MCF 10A (cell line): ENCODE measurements around the gene TRIM40. TPM values are rescaled to one million over a fixed set of nuclear protein-coding genes. Genes with fewer than 3 reads are reported as not detected.

Source experiments
- BruUV-seq: library from RNA; stranded (reverse); fragments of 400-500 nt; replicated peaks from 2 replicates; lab custom pipeline; 2021; lab: Mats Ljungman, UMichigan
- CTCF ChIA-PET: fragments of 300-600 bp; sonication (Branson Sonifier 250); formaldehyde crosslinking; extraction: SDS; loops from one replicate; lab custom pipeline; 2021; ENCODE audit warnings: antibody characterized with exemption, inconsistent platforms; lab: Yijun Ruan, JAX
- POLR2A ChIA-PET: fragments of 300-600, 350-650 bp; sonication (Branson Sonifier 250); formaldehyde crosslinking; extraction: SDS; loops from one replicate; lab custom pipeline; 2020; ENCODE audit warnings: antibody characterized with exemption, inconsistent platforms; lab: Yijun Ruan, JAX
- DNase-seq: peaks from one replicate; pipeline ENCODE4 v3.0.0-alpha.2; 2018; ENCODE audit not compliant: unreplicated experiment
- H3K27ac Mint-ChIP-seq: one replicate; pipeline ENCODE4 v1.8.0; 2022; ENCODE audit warnings: mild to moderate bottlenecking, low read depth, mixed read lengths; ENCODE audit not compliant: unreplicated experiment
- H3K27me3 Mint-ChIP-seq: one replicate; pipeline ENCODE4 v1.8.0; 2022; ENCODE audit warnings: mixed read lengths; ENCODE audit not compliant: insufficient read depth, unreplicated experiment
- H3K36me3 Mint-ChIP-seq: one replicate; pipeline ENCODE4 v1.8.0; 2022; ENCODE audit warnings: mild to moderate bottlenecking, moderate library complexity, mixed read lengths; ENCODE audit not compliant: insufficient read depth, unreplicated experiment
- H3K4me1 Mint-ChIP-seq: one replicate; pipeline ENCODE4 v1.8.0; 2022; ENCODE audit warnings: mixed read lengths; ENCODE audit not compliant: insufficient read depth, unreplicated experiment
- H3K4me3 Mint-ChIP-seq: one replicate; pipeline ENCODE4 v1.8.0; 2022; ENCODE audit warnings: mild to moderate bottlenecking, moderate library complexity, mixed read lengths; ENCODE audit not compliant: unreplicated experiment
- H3K9me3 Mint-ChIP-seq: one replicate; pipeline ENCODE4 v1.8.0; 2022; ENCODE audit warnings: mixed read lengths; ENCODE audit not compliant: unreplicated experiment
- CTCF ChIP-seq: fragments of 200-600 bp; IDR thresholded peaks from one replicate; pipeline ENCODE4 v1.8.0; 2022; ENCODE audit warnings: antibody characterized with exemption, mild to moderate bottlenecking; ENCODE audit not compliant: unreplicated experiment
- intact Hi-C: fragments of 100-400 bp; cut with micrococcal nuclease; formaldehyde crosslinking; loops from 2 replicates; pipeline ENCODE4 v1.14.1; 2022
- total RNA-seq: library from RNA; stranded (reverse); gene quantifications from 2 replicates; pipeline ENCODE4 v1.2.3, GENCODE V29; 2022

The TRIM40 gene
- total RNA-seq, 1 experiment from 2014 or later, result not detected

GRCh38 chr6:30129265-30130178, 6.4 kb upstream of the TRIM40 start:
- DNase-seq, result peak; percentile 36
- Mint-ChIP-seq H3K27ac (no peak overlapping the region), H3K4me3 (no peak overlapping the region), H3K4me1 (peaks cover 20% of the 10 kb centered on the region), H3K9me3 (no peaks in the 10 kb centered on the region), H3K36me3 (no peaks in the 10 kb centered on the region), H3K27me3 (peaks cover 26% of the 10 kb centered on the region)
- POLR2A ChIA-PET, result interaction anchor here (0.6 to 4.6 kb wide), 10 partner anchors 7 to 1205 kb away, joined by 3 to 33 read pairs (median 6); partner anchors contain the start of gene PPP1R11
- CTCF ChIA-PET, result interaction anchor here (0.7 to 6.6 kb wide), 13 partner anchors 8 to 66 kb away, joined by 3 to 153 read pairs (median 10); no protein-coding TSS in a partner anchor
- no TSS peak for BruUV-seq
- TF ChIP-seq CTCF, result no peak
- intact Hi-C loops, result no loop called here

- no peaks in the 10 kb centered on the region for H3K9me3 Mint-ChIP-seq
- no peak overlapping the region for H3K27ac Mint-ChIP-seq
- no peak for DNase-seq
- peaks cover 20% of the 10 kb centered on the region for H3K4me1 Mint-ChIP-seq
- intact Hi-C loops, result no loop called here
- POLR2A ChIA-PET, result interaction anchor here (0.6 to 4.6 kb wide), 11 partner anchors 8 to 1206 kb away, joined by 3 to 33 read pairs (median 7); partner anchors contain the start of genes POLR1H and PPP1R11
- H3K27me3 Mint-ChIP-seq, result peaks cover 28% of the 10 kb centered on the region
- CTCF ChIA-PET, result interaction anchor here (0.6 to 6.6 kb wide), 29 partner anchors 8 to 296 kb away, joined by 3 to 153 read pairs (median 8); partner anchors contain the start of genes PPP1R11 and TRIM15
- TF ChIP-seq CTCF, result no peak
- no TSS peak for BruUV-seq
- no peaks in the 10 kb centered on the region for H3K36me3 Mint-ChIP-seq
- peak overlapping the region; percentile 40 for H3K4me3 Mint-ChIP-seq
These were observed 5.7 kb upstream of the TRIM40 start for GRCh38 chr6:30130179-30130679.

- Mint-ChIP-seq H3K9me3 (no peaks in the 10 kb centered on the region), H3K36me3 (no peaks in the 10 kb centered on the region), H3K27me3 (peaks cover 28% of the 10 kb centered on the region), H3K27ac (peak overlapping the region; percentile 7), H3K4me3 (peak overlapping the region; percentile 40), H3K4me1 (peaks cover 20% of the 10 kb centered on the region)
- BruUV-seq, result no TSS peak
- ChIA-PET POLR2A (interaction anchor here (0.7 to 4.6 kb wide), 14 partner anchors 9 to 409 kb away, joined by 3 to 33 read pairs (median 4); partner anchors contain the start of genes POLR1H and PPP1R11), CTCF (interaction anchor here (0.6 to 6.6 kb wide), 49 partner anchors 8 to 1599 kb away, joined by 3 to 153 read pairs (median 5); partner anchors contain the start of genes POLR1H, PPP1R11, TRIM10 and TRIM15)
- peak; percentile 91 for DNase-seq
- peak; percentile 96 for TF ChIP-seq CTCF
- intact Hi-C loops, result loop anchor here (1.0 kb wide), 2 partner anchors 28 to 39 kb away; no protein-coding TSS in a partner anchor
These were observed 4.8 kb upstream of the TRIM40 start for GRCh38 chr6:30130887-30131862.
